A549 (cell line): ENCODE measurements around the gene CTNNBL1.

Source experiments
- CEBPB ChIP-seq, 2 experiments: fragments of >200 bp in 1 of 2; sonication (Bioruptor Twin) in 1 of 2; formaldehyde crosslinking in 1 of 2; IDR thresholded peaks; 2 replicates each; pipeline ENCODE4 v1.6.1; 2012 to 2016
- MYC ChIP-seq: IDR thresholded peaks from 2 replicates; pipeline ENCODE4 v1.6.1; 2012; ENCODE audit warnings: mild to moderate bottlenecking, inconsistent platforms, low read length, improper control_type of control experiment, borderline replicate concordance
- POLR2A ChIP-seq: IDR thresholded peaks from 2 replicates; pipeline ENCODE4 v1.6.1; 2012; ENCODE audit warnings: mild to moderate bottlenecking, low read length
- TF ChIP-seq, protein P1 (sequence below): fragments of >200 bp; sonication (Bioruptor Twin); formaldehyde crosslinking; IDR thresholded peaks from 3 replicates; pipeline ENCODE4 v1.5.1; 2016

- TF ChIP-seq, protein P1, sequence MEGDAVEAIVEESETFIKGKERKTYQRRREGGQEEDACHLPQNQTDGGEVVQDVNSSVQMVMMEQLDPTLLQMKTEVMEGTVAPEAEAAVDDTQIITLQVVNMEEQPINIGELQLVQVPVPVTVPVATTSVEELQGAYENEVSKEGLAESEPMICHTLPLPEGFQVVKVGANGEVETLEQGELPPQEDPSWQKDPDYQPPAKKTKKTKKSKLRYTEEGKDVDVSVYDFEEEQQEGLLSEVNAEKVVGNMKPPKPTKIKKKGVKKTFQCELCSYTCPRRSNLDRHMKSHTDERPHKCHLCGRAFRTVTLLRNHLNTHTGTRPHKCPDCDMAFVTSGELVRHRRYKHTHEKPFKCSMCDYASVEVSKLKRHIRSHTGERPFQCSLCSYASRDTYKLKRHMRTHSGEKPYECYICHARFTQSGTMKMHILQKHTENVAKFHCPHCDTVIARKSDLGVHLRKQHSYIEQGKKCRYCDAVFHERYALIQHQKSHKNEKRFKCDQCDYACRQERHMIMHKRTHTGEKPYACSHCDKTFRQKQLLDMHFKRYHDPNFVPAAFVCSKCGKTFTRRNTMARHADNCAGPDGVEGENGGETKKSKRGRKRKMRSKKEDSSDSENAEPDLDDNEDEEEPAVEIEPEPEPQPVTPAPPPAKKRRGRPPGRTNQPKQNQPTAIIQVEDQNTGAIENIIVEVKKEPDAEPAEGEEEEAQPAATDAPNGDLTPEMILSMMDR = no peak
- TF ChIP-seq POLR2A (no peak), MYC (no peak), CEBPB (IDR thresholded peaks at IDR 0.05) (no peak)
Measured at GRCh38 chr20:37839955-37840354, 146.1 kb downstream of the CTNNBL1 start.
